GM18508 (cell line): ENCODE results near the gene SMO.
"Not testable (repeated sequence)": the region's sequence is repeated elsewhere in the genome, so short reads cannot be mapped to it uniquely, and the experiment has no call there.

Experiments used
- ATAC-seq: cut with Tn5 transposase; IDR thresholded peaks from one replicate; pipeline ENCODE4 v1.9.1; 2021; ENCODE audit warnings: moderate number of reproducible peaks; ENCODE audit not compliant: insufficient read depth, unreplicated experiment

The SMO gene

DNA sequence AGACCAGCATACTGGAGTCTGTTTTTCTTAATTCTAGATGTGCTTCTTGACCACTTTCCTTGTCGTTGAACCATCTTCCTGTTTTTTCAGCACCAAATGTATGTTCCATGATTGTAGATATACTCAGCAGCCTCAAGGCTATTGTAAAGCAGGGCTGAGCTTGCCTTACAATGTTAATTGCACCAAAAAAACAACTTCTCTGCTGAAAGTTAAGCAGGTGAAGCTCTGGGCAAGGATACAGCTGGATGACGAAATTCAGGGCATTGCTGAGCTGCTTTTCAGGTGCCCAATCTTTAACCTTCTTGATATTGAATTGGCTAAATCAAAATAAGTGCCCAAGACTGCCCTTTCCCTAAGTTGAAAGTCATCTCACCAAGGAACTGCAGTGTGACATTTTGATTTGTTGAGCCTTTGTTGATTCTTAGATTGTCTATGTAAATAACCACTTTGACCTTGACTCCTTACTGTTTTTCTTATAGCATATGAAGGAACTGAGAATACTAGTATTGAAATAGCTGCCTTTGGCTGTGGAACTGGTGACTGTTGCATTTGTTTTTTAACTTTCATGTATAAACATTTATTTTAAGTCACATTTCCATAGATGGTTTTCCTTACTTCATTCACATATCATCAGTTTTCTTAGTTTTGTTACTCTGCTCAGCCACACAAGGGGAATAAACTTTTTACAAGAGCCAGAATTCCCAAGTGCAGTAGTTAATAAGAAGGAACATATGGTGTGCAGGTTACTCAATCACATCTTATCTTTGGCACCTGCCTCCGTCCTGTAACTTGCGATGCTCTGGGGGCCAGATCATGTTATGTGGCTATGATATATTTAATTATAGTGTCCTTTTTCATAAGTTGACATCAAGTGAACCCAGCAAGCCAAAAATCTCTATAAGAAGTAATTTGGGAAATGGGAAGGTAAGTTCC, 39.5 kb downstream of the SMO start:
- ATAC-seq = no peak

DNA sequence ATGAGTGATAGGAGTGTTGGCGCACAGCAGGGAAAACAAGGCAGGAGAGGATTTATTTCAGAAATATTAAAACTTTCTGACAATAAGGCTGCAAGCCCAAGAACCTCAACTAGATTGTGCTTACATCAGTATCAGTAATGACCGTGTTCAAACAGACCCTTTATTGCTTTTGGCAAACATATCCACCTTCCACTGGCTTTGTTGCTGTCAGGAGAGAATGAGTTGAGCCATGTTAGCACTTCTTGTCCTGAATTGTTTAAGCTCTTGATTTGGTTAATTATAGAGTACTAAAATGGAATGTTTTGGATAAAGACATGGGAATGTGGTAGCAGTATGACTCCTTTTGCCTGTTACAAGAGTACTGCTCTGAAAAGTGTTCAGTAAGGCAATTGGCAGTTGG, 40.2 kb downstream of the SMO start:
- no peak for ATAC-seq

DNA sequence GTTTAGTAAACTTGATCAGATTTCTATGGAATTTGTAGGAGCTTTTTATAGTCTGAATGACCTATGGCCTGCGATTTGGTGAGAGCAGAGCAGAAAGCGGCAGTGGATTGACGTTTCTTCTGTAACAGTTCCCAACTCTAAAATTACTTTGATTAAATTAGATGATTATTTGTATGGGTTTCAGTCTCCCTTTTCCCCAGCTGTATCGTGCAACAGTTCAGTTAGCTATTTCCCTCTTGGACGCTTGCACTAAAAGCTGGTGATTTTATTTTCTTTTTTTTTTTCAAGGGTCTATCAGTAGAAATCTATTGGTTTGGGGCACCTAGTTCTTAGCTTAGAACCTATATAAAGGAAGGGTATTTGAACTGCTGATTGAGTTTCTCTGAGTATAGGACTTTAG, 43.2 kb downstream of the SMO start:
- no peak for ATAC-seq

DNA sequence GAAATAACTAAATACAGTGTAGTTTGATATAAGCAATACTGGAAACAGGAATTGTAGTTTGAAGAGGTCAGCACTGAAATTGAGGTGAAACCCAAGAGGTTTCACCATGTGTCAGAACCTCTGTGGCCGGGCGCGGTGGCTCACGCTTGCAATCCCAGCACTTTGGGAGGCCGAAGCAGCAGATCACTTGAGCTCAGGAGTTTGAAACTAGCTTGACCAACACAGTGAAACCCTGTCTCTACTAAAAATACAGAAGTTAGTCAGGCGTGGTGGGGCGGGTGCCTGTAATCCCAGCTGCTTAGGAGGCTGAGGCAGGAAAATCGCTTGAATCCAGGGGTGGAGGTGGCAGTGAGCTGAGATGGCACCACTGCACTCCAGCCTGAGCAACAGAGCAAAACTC, 50.1 kb downstream of the SMO start:
- no peak for ATAC-seq

DNA sequence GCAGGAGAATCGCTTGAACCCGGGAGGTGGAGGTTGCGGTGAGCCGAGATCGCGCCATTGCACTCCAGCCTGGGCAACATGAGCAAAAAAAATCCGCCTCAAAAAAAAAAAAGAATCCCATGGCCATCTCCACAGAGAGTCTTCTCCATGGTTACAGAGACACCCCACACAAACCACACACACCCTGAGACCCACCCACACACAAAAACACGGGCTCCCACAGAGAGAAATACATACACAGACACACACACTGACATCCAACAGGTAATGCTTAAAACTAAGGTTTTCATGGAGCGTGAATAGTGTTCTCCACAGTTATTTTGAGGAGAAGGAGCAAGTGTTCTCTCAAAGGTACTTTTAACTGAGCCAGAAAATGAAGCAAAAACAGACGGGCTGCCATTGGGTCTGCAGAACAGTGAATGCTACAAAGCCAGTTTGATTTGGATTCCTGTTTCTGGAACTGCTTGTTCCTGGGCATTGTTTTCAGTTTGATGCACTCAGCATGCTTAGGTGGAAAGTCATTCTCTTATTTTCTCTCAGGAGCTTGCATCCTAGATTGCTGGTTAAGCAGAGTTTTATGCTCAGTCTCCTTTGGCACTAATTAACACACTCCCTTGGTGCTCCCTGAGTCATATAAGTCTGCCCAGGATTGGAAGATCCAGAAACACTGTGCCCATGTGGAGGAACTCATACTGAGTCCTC, 51.8 kb downstream of the SMO start:
- no peak for ATAC-seq

DNA sequence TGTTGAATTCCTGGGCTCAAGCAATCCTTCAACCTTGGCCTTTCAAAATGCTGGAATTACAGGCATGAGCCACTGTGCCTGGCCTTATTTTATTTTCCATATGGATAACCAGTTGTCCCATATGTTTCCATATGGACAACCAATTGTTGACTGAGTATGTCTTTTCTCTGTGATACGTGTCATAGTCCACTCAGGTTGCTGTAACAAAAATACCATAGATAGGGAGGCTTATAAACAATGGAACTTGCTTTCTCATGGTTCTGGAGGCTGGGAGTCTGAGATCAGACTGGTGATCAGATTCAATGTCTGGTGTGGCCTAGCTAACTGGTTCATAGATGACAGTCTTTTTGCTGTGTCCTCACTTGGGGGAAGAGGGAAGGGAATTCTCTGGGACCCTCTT, 55.8 kb downstream of the SMO start:
- ATAC-seq = no peak

DNA sequence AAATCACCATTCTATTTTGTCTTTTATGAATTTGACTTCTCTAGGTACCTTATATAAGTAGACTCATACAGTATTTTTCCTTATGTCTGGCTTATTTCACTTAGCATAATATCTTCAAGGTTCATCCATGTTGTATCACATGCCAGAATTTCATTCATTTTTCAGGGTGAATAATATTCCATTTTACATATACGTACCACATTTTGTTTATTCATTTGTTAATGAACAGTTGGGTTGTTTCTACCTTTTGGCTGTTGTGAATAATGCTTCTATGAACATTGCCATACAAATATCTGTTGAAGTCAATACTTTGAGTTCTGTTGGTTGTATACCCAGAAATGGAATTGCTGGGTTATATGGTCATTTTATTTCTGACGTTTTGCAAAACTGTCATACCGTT, 57.1 kb downstream of the SMO start:
- no peak for ATAC-seq

DNA sequence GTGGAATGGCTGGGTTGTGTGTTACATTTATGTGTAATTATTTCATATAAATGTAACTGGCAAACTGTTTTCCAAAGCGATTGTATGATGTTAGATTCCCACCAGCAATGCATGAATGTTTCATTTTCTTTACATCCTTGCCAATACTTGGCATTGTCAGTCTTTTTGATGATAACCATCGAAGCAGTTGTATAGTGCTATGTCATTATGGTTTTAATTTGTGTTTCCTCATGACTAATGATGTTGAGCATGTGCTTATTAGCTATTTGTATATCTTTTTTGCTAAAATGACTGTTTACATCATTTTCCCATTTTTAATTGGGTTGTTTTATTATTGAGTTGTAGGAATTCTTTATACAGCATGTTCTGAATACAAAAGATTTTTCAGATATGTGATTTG, 58.7 kb downstream of the SMO start:
- no peak for ATAC-seq

DNA sequence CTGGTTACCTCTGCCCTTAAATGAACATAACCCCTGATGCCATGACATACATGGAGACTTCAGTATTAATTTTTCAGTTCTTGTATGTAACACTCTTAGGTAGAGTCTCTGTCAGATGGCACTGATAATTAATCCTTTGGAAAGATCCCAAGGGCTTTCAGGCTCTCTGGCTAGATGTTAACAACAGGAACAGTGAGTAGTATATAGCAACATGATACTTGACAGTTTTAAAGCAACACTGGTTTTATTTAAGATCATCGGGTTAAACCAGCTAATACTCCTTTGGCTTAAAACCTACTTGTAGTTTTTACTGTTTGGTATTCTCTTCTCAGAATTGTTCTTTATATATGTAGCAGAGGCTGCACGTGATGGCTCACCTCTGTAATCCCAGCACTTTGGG, 63.7 kb downstream of the SMO start:
- ATAC-seq = no peak

DNA sequence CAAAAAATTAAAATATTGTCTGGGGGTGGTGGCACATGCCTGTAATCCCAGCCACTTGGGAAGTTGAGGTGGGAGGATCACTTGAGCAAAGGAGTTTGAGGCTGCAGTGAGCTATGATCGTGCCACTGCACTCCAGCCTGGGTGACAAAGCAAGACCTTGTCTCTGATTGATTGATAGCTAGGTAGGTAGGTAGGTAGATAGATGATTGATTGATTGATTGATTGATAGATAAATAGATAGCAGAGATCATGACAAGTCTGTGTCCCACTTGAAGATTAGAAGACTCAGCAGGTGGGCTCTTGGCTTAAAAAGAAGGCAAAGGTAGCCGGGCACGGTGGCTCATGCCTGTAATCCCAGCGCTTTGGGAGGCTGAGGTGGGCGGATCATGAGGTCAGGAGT, 64.2 kb downstream of the SMO start:
- ATAC-seq = not testable (repeated sequence)

DNA sequence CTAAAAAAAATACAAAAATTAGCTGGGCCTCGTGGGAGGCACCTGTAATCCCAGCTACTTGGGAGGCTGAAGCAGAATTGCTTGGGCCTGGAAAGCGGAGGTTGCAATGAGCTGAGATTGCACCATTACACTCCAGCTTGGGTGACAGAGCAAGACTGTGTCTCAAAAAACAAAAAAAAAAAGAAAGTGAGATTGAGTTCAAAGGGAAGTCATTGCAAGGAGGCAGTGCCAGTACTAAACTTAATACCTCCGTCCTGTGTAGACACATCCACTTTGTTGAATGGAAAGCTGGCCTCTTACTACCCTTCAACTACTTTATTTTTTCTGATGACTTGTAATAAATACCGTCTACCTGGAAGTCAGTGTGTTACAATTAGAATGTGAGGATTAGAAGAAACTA, 67.4 kb downstream of the SMO start:
- no peak for ATAC-seq

DNA sequence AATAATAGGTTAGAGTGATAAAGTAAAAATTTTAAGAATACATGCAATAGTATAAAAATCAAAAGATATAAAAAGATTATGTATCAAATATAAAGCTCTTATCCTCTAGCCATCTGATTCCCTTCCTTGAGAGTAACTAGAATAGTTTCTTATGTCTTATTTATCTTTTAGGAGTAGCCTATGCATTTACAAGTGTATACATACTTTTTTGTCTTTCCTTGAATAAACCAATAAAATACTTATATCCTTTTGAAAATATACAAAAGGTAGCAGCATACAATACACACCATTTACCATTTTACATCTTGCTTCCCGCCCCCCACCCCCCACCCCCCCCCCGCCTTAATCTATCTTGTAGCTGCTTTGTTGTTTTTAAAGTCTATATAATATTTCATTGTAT, 67.8 kb downstream of the SMO start:
- no peak for ATAC-seq

DNA sequence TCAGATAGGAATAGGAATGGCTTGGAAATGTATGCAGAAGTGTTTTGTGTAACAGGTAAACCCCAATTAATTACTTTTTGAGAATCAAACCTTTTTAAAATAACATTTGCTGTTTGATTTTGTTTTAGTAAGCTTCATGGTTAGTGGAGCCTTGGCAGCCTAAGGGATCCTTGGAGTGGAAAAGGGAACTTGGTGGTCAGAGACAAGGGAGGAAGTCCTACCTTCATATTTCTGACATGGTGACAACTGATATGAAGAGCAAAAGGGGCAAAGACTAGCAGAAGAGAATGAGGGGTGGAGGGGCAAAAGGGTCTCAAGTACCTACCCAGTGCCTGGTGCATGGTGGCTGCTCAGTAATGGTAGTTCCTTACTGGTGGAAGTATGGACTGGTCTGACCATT, 68.7 kb downstream of the SMO start:
- no peak for ATAC-seq

DNA sequence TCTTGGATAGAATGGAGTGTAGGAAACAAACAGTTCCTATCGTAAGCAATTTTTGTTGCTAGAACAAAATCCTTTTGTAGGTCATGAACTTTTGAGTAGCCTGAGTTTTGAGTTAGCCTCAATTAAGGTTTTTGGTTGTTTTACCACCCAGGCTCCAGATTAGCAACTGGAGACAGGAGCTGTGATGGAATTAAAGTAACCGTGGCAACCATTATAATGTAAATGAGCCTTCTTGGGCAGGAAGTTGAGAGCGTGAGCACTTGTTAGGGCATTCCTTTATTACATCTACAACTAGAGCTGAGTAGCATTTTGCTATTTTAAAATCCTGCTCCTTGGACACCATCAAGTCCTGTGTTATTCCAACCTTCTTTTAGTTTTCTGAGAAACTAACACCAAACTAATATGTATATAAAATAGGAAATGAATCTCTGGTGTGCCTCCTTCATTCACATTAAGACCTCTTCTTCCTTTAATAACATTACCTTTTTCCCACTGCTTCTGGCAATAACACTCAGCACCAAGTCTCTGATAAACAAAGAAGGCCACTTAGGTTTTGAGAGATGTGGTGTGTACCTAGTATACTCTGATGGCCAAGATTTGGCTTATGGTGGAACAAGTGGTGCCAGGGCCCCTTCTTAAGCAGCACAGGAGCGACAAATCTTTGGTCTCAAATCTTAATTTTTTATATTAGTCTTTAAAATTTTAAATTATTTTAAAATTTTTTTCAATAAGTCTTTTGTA, 70.4 kb downstream of the SMO start:
- ATAC-seq = no peak

DNA sequence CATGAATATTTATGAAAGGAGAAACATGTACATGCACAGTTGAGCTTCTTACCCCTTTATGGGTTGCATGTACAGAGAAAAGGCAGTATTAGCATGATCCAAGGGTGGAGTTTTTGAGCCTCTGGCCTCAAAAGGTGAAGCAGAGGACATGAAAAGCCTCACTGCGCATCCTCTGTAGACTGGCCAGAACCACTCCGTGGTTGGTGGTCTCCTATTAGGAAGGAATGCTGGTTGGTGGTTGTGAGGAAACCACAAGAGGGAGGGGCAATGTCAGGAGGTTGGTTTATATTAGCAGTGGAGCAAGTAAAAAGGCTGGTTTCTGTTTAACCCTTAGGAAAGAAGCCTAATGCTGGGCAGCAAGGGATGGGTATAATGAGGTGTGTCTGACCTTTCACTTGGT, 73.9 kb downstream of the SMO start:
- no peak for ATAC-seq
